Activated effector memory CD4-positive, alpha-beta T cell treated with anti-CD3 and anti-CD28 coated beads, Interleukin-2, amount 50 U/mL, for 16 hours (primary cell): ENCODE measurements around the gene CDON.

Source experiments
- DNase-seq: peaks from one replicate; pipeline ENCODE4 v3.0.0-alpha.2; 2020

The CDON gene

GRCh38 chr11:126081915-126082250, 19.2 kb upstream of the CDON start:
- no peak for DNase-seq

- DNase-seq: no peak
These were observed 17.7 kb upstream of the CDON start for GRCh38 chr11:126080161-126080941.

- DNase-seq: no peak
These were observed 17.0 kb upstream of the CDON start for GRCh38 chr11:126079621-126080124.

- no peak for DNase-seq
These were observed 14.0 kb upstream of the CDON start for GRCh38 chr11:126076641-126077040.

- DNase-seq: no peak
These were observed 10.3 kb upstream of the CDON start for GRCh38 chr11:126072801-126073594.

- DNase-seq: no peak
These were observed 9.6 kb upstream of the CDON start for GRCh38 chr11:126072141-126072741.

- DNase-seq: no peak
These were observed 814 bp upstream of the CDON start for GRCh38 chr11:126063507-126063852.

- DNase-seq: no peak
These were observed 673 bp downstream of the CDON start for GRCh38 chr11:126061707-126062678.

- DNase-seq: no peak
These were observed 1.9 kb downstream of the CDON start for GRCh38 chr11:126060757-126061171.

GRCh38 chr11:126059238-126059781, 3.4 kb downstream of the CDON start:
- no peak for DNase-seq

- no peak for DNase-seq
These were observed 4.4 kb downstream of the CDON start for GRCh38 chr11:126058105-126058874.

- no peak for DNase-seq
These were observed 7.8 kb downstream of the CDON start for GRCh38 chr11:126054882-126055281.

- DNase-seq: no peak
These were observed 8.3 kb downstream of the CDON start for GRCh38 chr11:126054408-126054807.

- no peak for DNase-seq
These were observed 9.0 kb downstream of the CDON start for GRCh38 chr11:126053415-126054286.

- DNase-seq: no peak
These were observed 11.5 kb downstream of the CDON start for GRCh38 chr11:126051117-126051516.

- DNase-seq: no peak
These were observed 13.5 kb downstream of the CDON start for GRCh38 chr11:126049159-126049558.

GRCh38 chr11:126048197-126048596, 14.5 kb downstream of the CDON start:
- DNase-seq: no peak

GRCh38 chr11:126046570-126047195, 16.0 kb downstream of the CDON start:
- DNase-seq: no peak

GRCh38 chr11:126039485-126040271, 23.0 kb downstream of the CDON start:
- no peak for DNase-seq
